HepG2 (cell line): ENCODE data around the gene PFKP. TPM values are rescaled to one million over a fixed set of nuclear protein-coding genes. Genes with fewer than 3 reads are reported as not detected.
A peak's percentile ranks its signal among the peaks of the same experiment; 100 is the strongest.

Experiments used
- ATAC-seq: fragments of 200-7000 bp; cut with Tn5 transposase; 3 replicates; pipeline ENCODE4 v1.9.1; 2020; ENCODE audit warnings: mild to moderate bottlenecking, moderate library complexity
- BruUV-seq: library from RNA; stranded (reverse); fragments of 400-500 nt; replicated peaks from 2 replicates; lab custom pipeline; 2021; lab: Mats Ljungman, UMichigan
- CTCF ChIA-PET: fragments of 300-600 bp; formaldehyde crosslinking; extraction: SDS; loops from one replicate; lab custom pipeline; 2021; ENCODE audit warnings: low total read pairs, inconsistent platforms, low intra/inter-chr PET ratio; lab: Yijun Ruan, JAX
- POLR2A ChIA-PET: fragments of 350-600 bp; sonication (Branson Sonifier 250); formaldehyde crosslinking; loops from one replicate; lab custom pipeline; 2020; ENCODE audit warnings: antibody characterized with exemption, inconsistent platforms; lab: Yijun Ruan, JAX
- DNase-seq: peaks from one replicate; pipeline ENCODE4 v3.0.0-alpha.2; 2015; ENCODE audit warnings: low spot score
- FAIRE-seq: peaks from 3 replicates; lab custom pipeline; 2011; peaks lifted over from hg19 to GRCh38; lab: Jason Lieb, UNC
- H2AFZ ChIP-seq: one replicate; pipeline ENCODE4 v1.6.1; 2011; ENCODE audit warnings: low read length, inconsistent platforms
- H3K27ac ChIP-seq: fragments of 300-600 bp; 3 replicates; pipeline ENCODE4 v1.8.0; 2011; ENCODE audit warnings: mixed run types, mild to moderate bottlenecking, mixed read lengths, low read length, inconsistent platforms; ENCODE audit not compliant: insufficient read depth; ENCODE audit errors: extremely low read length
- H3K27me3 ChIP-seq, 2 experiments: fragments of 200-600 bp in 1 of 2; 2 replicates in 1 of 2; 3 replicates in 1 of 2; pipeline versions ENCODE4 v1.6.0 to v1.8.0; 2011; ENCODE audit warnings: low read length in 2 of 2, mild to moderate bottlenecking in 2 of 2, moderate library complexity in 2 of 2, inconsistent platforms in 1 of 2; ENCODE audit not compliant: insufficient read depth in 2 of 2, control insufficient read depth in 1 of 2
- H3K36me3 ChIP-seq, 2 experiments: fragments of 200-600 bp in 1 of 2; replicated peaks in 1 of 2; 2 replicates in 1 of 2; 3 replicates in 1 of 2; pipeline versions ENCODE4 v1.5.1 to v1.8.0; 2011; ENCODE audit warnings: low read length in 2 of 2, inconsistent platforms in 1 of 2; ENCODE audit not compliant: insufficient read depth in 2 of 2, control insufficient read depth in 1 of 2
- H3K4me1 ChIP-seq: 2 replicates; pipeline ENCODE4 v1.5.1; 2012; ENCODE audit warnings: low read length, inconsistent platforms; ENCODE audit not compliant: insufficient read depth
- H3K4me2 ChIP-seq: 2 replicates; pipeline ENCODE4 v1.6.0; 2011; ENCODE audit warnings: low read depth, low read length, inconsistent platforms
- H3K4me3 ChIP-seq, 3 experiments: fragments of 200-600 bp in 1 of 3; sonication (generic), shearing (Covaris generic) in 1 of 3; replicated peaks in 1 of 3; 2 replicates each; pipeline ENCODE4 v1.5.1; 2011 to 2016; ENCODE audit warnings: low read length in 3 of 3, inconsistent platforms in 2 of 3, low read depth in 2 of 3, mild to moderate bottlenecking in 2 of 3, control low read depth in 1 of 3, mixed read lengths in 1 of 3; ENCODE audit not compliant: insufficient read depth in 1 of 3
- H3K79me2 ChIP-seq: one replicate; pipeline ENCODE4 v1.6.1; 2011; ENCODE audit warnings: low read length, inconsistent platforms; ENCODE audit not compliant: insufficient read depth
- H3K9ac ChIP-seq: 2 replicates; pipeline ENCODE4 v1.6.0; 2011; ENCODE audit warnings: mild to moderate bottlenecking, low read depth, low read length, inconsistent platforms; ENCODE audit not compliant: insufficient read depth
- H3K9me3 ChIP-seq: 2 replicates; pipeline ENCODE4 v1.5.1; 2012; ENCODE audit warnings: mild to moderate bottlenecking, low read length
- H4K20me1 ChIP-seq: 2 replicates; pipeline ENCODE4 v1.6.0; 2011; ENCODE audit warnings: inconsistent platforms, mild to moderate bottlenecking, low read length, moderate library complexity; ENCODE audit not compliant: insufficient read depth
- MBNL3 ChIP-seq: fragments of 250-450 bp; sonication (Bioruptor Pico); conservative IDR thresholded peaks from 2 replicates; pipeline ENCODE4 v1.8.0; 2022; ENCODE audit warnings: mild to moderate bottlenecking, inconsistent platforms
- NR3C1 ChIP-seq: sonication (generic); formaldehyde crosslinking; IDR thresholded peaks from 2 replicates; pipeline ENCODE4 v1.4.0; 2020; ENCODE audit warnings: missing genetic modification reagents
- RBM39 ChIP-seq: fragments of 200-400 bp; formaldehyde crosslinking; IDR thresholded peaks from one replicate; pipeline ENCODE4 v1.6.1; 2018; ENCODE audit warnings: antibody characterized with exemption, mild to moderate bottlenecking, low read depth, low read length; ENCODE audit not compliant: poor library complexity, severe bottlenecking
- TAF1 ChIP-seq: sonication (generic); formaldehyde crosslinking; IDR thresholded peaks from 2 replicates; pipeline ENCODE4 v1.4.0; 2020; ENCODE audit warnings: missing genetic modification reagents
- TOE1 ChIP-seq: sonication (generic); formaldehyde crosslinking; IDR thresholded peaks from 2 replicates; pipeline ENCODE4 v1.4.0; 2020; ENCODE audit warnings: mild to moderate bottlenecking, missing genetic modification reagents
- ZNF431 ChIP-seq: sonication (generic); formaldehyde crosslinking; IDR thresholded peaks from 2 replicates; pipeline ENCODE4 v1.9.0; 2022; ENCODE audit warnings: missing genetic modification reagents, low read depth, mild to moderate bottlenecking, borderline replicate concordance
- ZNF83 ChIP-seq: sonication (generic); formaldehyde crosslinking; IDR thresholded peaks from 2 replicates; pipeline ENCODE4 v1.4.0; 2020; ENCODE audit warnings: missing genetic modification reagents, mild to moderate bottlenecking, borderline replicate concordance
- ZSCAN30 ChIP-seq: sonication (generic); formaldehyde crosslinking; IDR thresholded peaks from 2 replicates; pipeline ENCODE4 v1.5.0; 2020; ENCODE audit warnings: mild to moderate bottlenecking, missing genetic modification reagents
- WGBS: methylation state at CpG from one replicate; pipeline ENCODE4 v1.1.6; 2017; ENCODE audit warnings: low lambda C conversion rate; 5-methylcytosine and 5-hydroxymethylcytosine counted together
- in situ Hi-C: cut with HindIII; loops from 2 replicates; pipeline ENCODE4 v1.10.0; 2017; ENCODE audit warnings: low pct_unique_long_range_greater_than_20kb; ENCODE audit not compliant: extremely low pct_ligation_motif_present
- intact Hi-C: fragments of 100-400 bp; cut with micrococcal nuclease; formaldehyde crosslinking; loops from one replicate; pipeline ENCODE4 v1.10.0; 2022; ENCODE audit not compliant: unreplicated experiment
- polyA plus RNA-seq, 8 experiments: library from polyadenylated mRNA; depleted of rRNA in 3 of 8; stranded (reverse) in 7 of 8; unstranded in 1 of 8; fragments of >200 nt; fragmentation: Illumina TruSeq in 4 of 8; extraction: Trizol in 4 of 8; gene quantifications; 2 replicates each; pipeline versions ENCODE4 v1.2.1 to v1.2.3, GENCODE V29; 2011 to 2016; ENCODE audit warnings: low read depth in 4 of 8, missing spikeins in 1 of 8, mixed read lengths in 1 of 8; ENCODE audit not compliant: insufficient read depth in 1 of 8
- total RNA-seq, 5 experiments: library from RNA; depleted of rRNA; stranded (reverse); fragments of >200 nt; fragmentation: Illumina TruSeq; extraction: Trizol; gene quantifications; 2 replicates each; pipeline ENCODE4 v1.2.3, GENCODE V29; 2016; ENCODE audit warnings: low read depth in 1 of 5
- TF ChIP-seq, protein P1 (sequence below): IDR thresholded peaks from 2 replicates; pipeline ENCODE4 v1.6.1; 2016; ENCODE audit warnings: missing compliant biosample characterization, missing genetic modification reagents, borderline replicate concordance
- TF ChIP-seq, protein P2 (sequence below): sonication (generic); formaldehyde crosslinking; IDR thresholded peaks from 2 replicates; pipeline ENCODE4 v1.4.0; 2020; ENCODE audit warnings: missing genetic modification reagents

The PFKP gene
- total and polyA plus RNA-seq, 2 of the 13 experiments (the other 11 are each of a cell fraction or from before 2014, with no cell fraction given) = 0.80 to 2.4 TPM

DNA sequence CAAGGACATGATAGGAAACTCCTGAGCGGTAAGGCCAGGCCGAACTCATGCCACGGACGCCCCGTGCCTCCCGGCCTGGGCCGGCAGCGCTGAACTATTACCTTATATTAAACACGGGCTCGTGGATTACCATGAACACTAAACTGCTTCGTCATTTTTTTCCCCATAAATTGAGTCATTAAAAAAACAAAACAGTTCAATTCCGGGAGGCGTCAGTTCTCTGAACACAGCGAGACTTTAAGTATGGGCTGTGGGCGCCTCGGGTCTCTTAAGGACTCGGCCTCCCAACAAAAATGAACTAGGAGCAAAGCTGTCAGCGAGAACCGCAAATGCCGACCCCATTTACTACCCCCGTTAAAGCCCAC is 104.7 kb downstream of the PFKP start:
- intact Hi-C loops = no loop called here
- CTCF ChIA-PET = no interaction called here

DNA sequence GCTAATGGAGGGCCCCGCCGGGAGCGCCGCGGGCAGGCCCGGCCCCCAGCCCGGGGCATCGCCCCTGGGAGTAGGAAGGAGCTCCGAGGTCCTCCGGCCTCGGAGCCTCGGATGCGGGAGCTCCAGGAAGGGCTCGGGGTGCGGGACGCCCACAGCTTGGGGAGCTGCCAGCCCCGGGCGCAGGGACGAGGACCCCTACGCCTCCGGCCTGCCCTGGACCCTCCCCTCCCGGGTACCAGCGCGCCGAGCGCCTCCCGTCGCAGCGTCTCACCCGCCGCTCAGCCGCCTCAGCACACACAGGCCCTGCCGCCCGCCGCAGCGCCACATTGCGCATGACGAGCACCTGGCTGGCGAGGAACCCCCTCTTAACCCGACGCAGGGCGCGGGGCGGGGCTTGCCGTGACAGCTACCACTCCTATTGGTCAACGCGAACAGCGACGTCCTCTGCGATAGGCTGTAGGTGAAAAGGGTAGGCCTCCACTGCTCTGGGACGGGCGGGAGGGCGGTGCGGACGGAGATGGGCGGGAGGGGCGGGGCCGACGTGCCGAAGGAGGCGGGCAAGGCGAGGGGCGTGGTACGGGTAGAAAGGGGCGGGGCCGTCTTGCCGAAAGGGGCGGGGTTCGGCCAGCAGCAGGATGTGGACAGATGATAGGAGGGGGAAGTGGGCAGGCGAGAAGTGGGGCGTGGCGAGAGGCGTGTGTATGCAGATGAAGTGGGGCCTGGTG is 105.3 kb downstream of the PFKP start, which contains the start of gene PITRM1:
Gene PITRM1 (minus strand): TSS at position 337 of the 725 bp plus-strand sequence. CDS start 10 bp downstream, at position 327.
- DNase-seq (peak; percentile 96), FAIRE-seq (peak; percentile 79), ATAC-seq (peak; percentile 97)
- H3K4me1 ChIP-seq = peaks cover 17% of the 10 kb centered on the region
- in situ Hi-C loops (no loop called here), intact Hi-C loops (no loop called here)
- H3K79me2 ChIP-seq = no peaks in the 10 kb centered on the region
- POLR2A ChIA-PET = interaction anchor here (0.8 to 2.0 kb wide), 8 partner anchors 8 to 613 kb away, joined by 3 to 11 read pairs (median 3); partner anchors contain the start of gene KLF6
- H4K20me1 ChIP-seq = no peaks in the 10 kb centered on the region
- no TSS peak for BruUV-seq
- no peaks in the 10 kb centered on the region for H3K9me3 ChIP-seq
- WGBS = under 1% methylated on average over 28 of the region's 73 CpGs
- no peak within 1 kb of the TSS for H2AFZ ChIP-seq
- CTCF ChIA-PET = no interaction called here
- H3K4me3 ChIP-seq = peak within 1 kb of the TSS; percentile 75 to 89 (median 79)
- H3K4me2 ChIP-seq = peak within 1 kb of the TSS; percentile 78
- no peaks in the 10 kb centered on the region; a peak in 1 of 5 replicates for H3K27me3 ChIP-seq
- H3K27ac ChIP-seq = peak within 1 kb of the TSS; percentile 53
- H3K9ac ChIP-seq = peak within 1 kb of the TSS; percentile 82
- peaks cover 6 to 10% of the 10 kb centered on the region in 2 experiments; a peak in 4 of 5 replicates for H3K36me3 ChIP-seq
- TF ChIP-seq, protein P1, sequence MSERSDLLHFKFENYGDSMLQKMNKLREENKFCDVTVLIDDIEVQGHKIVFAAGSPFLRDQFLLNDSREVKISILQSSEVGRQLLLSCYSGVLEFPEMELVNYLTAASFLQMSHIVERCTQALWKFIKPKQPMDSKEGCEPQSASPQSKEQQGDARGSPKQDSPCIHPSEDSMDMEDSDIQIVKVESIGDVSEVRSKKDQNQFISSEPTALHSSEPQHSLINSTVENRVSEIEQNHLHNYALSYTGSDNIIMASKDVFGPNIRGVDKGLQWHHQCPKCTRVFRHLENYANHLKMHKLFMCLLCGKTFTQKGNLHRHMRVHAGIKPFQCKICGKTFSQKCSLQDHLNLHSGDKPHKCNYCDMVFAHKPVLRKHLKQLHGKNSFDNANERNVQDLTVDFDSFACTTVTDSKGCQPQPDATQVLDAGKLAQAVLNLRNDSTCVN = peak; percentile 70; the same call in 1 of the 2 replicates
- TF ChIP-seq TAF1 (CRISPR knock-in tag) (peak; percentile 95), ZNF431 (no peak), ZNF83 (CRISPR knock-in tag) (no peak), NR3C1 (CRISPR knock-in tag) (no peak), MBNL3 (CRISPR knock-in tag) (no peak), RBM39 (no peak)
- TF ChIP-seq, protein P2, sequence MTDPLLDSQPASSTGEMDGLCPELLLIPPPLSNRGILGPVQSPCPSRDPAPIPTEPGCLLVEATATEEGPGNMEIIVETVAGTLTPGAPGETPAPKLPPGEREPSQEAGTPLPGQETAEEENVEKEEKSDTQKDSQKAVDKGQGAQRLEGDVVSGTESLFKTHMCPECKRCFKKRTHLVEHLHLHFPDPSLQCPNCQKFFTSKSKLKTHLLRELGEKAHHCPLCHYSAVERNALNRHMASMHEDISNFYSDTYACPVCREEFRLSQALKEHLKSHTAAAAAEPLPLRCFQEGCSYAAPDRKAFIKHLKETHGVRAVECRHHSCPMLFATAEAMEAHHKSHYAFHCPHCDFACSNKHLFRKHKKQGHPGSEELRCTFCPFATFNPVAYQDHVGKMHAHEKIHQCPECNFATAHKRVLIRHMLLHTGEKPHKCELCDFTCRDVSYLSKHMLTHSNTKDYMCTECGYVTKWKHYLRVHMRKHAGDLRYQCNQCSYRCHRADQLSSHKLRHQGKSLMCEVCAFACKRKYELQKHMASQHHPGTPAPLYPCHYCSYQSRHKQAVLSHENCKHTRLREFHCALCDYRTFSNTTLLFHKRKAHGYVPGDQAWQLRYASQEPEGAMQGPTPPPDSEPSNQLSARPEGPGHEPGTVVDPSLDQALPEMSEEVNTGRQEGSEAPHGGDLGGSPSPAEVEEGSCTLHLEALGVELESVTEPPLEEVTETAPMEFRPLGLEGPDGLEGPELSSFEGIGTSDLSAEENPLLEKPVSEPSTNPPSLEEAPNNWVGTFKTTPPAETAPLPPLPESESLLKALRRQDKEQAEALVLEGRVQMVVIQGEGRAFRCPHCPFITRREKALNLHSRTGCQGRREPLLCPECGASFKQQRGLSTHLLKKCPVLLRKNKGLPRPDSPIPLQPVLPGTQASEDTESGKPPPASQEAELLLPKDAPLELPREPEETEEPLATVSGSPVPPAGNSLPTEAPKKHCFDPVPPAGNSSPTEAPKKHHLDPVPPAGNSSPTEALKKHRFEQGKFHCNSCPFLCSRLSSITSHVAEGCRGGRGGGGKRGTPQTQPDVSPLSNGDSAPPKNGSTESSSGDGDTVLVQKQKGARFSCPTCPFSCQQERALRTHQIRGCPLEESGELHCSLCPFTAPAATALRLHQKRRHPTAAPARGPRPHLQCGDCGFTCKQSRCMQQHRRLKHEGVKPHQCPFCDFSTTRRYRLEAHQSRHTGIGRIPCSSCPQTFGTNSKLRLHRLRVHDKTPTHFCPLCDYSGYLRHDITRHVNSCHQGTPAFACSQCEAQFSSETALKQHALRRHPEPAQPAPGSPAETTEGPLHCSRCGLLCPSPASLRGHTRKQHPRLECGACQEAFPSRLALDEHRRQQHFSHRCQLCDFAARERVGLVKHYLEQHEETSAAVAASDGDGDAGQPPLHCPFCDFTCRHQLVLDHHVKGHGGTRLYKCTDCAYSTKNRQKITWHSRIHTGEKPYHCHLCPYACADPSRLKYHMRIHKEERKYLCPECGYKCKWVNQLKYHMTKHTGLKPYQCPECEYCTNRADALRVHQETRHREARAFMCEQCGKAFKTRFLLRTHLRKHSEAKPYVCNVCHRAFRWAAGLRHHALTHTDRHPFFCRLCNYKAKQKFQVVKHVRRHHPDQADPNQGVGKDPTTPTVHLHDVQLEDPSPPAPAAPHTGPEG (CRISPR knock-in tag) = no peak

More for the DNA sequence above, 104.7 kb downstream of the PFKP start:
- 3% methylated on average over 13 of the region's 21 CpGs for WGBS
- DNase-seq (peak; percentile 9), ATAC-seq (peak; percentile 2; the same call in 2 of the 3 replicates), FAIRE-seq (no peak)
- Histone ChIP-seq H4K20me1 (no peaks in the 10 kb centered on the region), H3K79me2 (no peaks in the 10 kb centered on the region), H3K9ac (peak overlapping the region; percentile 82), H2AFZ (no peak overlapping the region), H3K4me3 (peak overlapping the region; percentile 75 to 89 (median 79)), H3K36me3 (peaks cover 8 to 14% of the 10 kb centered on the region in 2 experiments; a peak in 4 of 5 replicates), H3K4me1 (peaks cover 17% of the 10 kb centered on the region), H3K4me2 (peak overlapping the region; percentile 78), H3K9me3 (no peaks in the 10 kb centered on the region), H3K27me3 (no peaks in the 10 kb centered on the region; a peak in 1 of 5 replicates), H3K27ac (peak overlapping the region; percentile 53)
- in situ Hi-C loops = no loop called here
- TF ChIP-seq ZSCAN30 (no peak), TOE1 (0 out of 2 replicates have a peak, but pooled peaks have one; percentile 18)
- BruUV-seq = TSS peak; percentile 71
- POLR2A ChIA-PET = interaction anchor here (0.8 to 2.0 kb wide), 7 partner anchors 8 to 613 kb away, joined by 3 to 11 read pairs (median 3); partner anchors contain the start of gene KLF6
